Thyroid gland (tissue), 4 donors: ENCODE measurements around the gene NOSIP. TPM values are rescaled to one million over a fixed set of nuclear protein-coding genes. Genes with fewer than 3 reads are reported as not detected.

Experiments used
- DNase-seq, 2 donors: peaks; one replicate each; pipeline ENCODE4 v3.0.0-alpha.2; 2019
- H3K27ac ChIP-seq, 3 donors: fragments of 200-600 bp; sonication (generic); 1 replicate in 2 of 3; 2 replicates in 1 of 3; pipeline ENCODE4 v1.5.1; 2016 to 2019; ENCODE audit warnings: mild to moderate bottlenecking in 1 of 3, moderate library complexity in 1 of 3
- H3K27me3 ChIP-seq: fragments of 200-600 bp; sonication (generic); one replicate; pipeline ENCODE4 v1.5.1; 2019
- H3K36me3 ChIP-seq, 2 donors: fragments of 200-600 bp; sonication (generic); one replicate each; pipeline ENCODE4 v1.5.1; 2016 to 2019
- H3K4me1 ChIP-seq, 2 donors: fragments of 200-600 bp; sonication (generic); one replicate each; pipeline ENCODE4 v1.5.1; 2017 to 2019
- H3K4me3 ChIP-seq, 3 donors: fragments of 200-600 bp; sonication (generic); replicated peaks in 1 of 3; 1 replicate in 2 of 3; 2 replicates in 1 of 3; pipeline ENCODE4 v1.5.1; 2016; ENCODE audit warnings: mild to moderate bottlenecking in 1 of 3
- H3K9me3 ChIP-seq: fragments of 200-600 bp; sonication (generic); one replicate; pipeline ENCODE4 v1.5.1; 2017
- POLR2A ChIP-seq, 2 donors: fragments of 450-650 bp; IDR thresholded peaks; one replicate each; pipeline ENCODE4 v1.6.1; 2017; ENCODE audit warnings: antibody characterized with exemption in 2 of 2, mild to moderate bottlenecking in 2 of 2, moderate library complexity in 1 of 2
- WGBS, 2 donors: methylation state at CpG; one replicate each; pipeline ENCODE4 v1.1.5; 2017; 5-methylcytosine and 5-hydroxymethylcytosine counted together
- intact Hi-C: fragments of 100-400 bp; cut with DNase I; formaldehyde crosslinking; loops from one replicate; pipeline ENCODE4 v1.15.1; 2023
- total RNA-seq, 4 donors: library from RNA; depleted of rRNA; stranded (reverse); fragments of >200 nt; gene quantifications; one replicate each; pipeline ENCODE4 v1.2.3, GENCODE V29; 2016
- TF ChIP-seq, protein P1 (sequence below), 6 experiments: fragments of 200-600 bp in 3 of 6; fragments of 450-650 bp in 3 of 6; sonication (generic) in 3 of 6; IDR thresholded peaks; one replicate each; pipeline ENCODE4 v1.5.1; 2016 to 2019; ENCODE audit warnings: antibody characterized with exemption in 6 of 6, mild to moderate bottlenecking in 2 of 6, inconsistent platforms in 1 of 6, moderate library complexity in 1 of 6

Gene NOSIP
- total RNA-seq, 4 donors from 2014 or later, result 46.1 to 94.6 (median 64.7) TPM

DNA sequence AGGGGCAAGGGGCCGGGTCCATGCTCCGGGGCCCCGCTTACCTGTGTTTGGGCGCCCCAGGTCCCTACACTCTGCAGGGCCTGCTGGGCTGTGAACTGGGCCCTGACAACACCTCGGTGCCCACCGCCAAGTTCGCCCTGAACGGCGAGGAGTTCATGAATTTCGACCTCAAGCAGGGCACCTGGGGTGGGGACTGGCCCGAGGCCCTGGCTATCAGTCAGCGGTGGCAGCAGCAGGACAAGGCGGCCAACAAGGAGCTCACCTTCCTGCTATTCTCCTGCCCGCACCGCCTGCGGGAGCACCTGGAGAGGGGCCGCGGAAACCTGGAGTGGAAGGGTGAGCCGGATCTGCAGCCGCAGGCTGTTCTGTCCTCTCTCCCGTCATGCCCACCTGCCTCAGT is 66.2 kb downstream of the NOSIP start:
- WGBS, 2 donors, result 62 to 64% methylated on average over 11 to 19 of the region's 21 CpGs
- peak overlapping the region in 1 of 3 donors; percentile 78 for H3K4me3 ChIP-seq

DNA sequence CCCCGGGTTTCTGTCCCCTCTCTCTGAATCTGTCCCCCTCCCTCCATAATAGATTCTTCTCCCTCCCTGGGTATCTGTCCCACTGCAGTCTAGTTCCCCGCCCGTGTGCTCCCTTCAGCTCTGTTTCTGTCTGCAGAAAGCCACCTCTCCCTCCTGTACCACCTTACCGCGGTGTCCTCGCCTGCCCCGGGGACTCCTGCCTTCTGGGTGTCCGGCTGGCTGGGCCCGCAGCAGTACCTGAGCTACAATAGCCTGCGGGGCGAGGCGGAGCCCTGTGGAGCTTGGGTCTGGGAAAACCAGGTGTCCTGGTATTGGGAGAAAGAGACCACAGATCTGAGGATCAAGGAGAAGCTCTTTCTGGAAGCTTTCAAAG is 66.6 kb downstream of the NOSIP start:
- H3K27me3 ChIP-seq, result no peaks in the 10 kb centered on the region
- intact Hi-C loops, result no loop called here
- H3K9me3 ChIP-seq, result no peaks in the 10 kb centered on the region
- TF ChIP-seq, protein P1, sequence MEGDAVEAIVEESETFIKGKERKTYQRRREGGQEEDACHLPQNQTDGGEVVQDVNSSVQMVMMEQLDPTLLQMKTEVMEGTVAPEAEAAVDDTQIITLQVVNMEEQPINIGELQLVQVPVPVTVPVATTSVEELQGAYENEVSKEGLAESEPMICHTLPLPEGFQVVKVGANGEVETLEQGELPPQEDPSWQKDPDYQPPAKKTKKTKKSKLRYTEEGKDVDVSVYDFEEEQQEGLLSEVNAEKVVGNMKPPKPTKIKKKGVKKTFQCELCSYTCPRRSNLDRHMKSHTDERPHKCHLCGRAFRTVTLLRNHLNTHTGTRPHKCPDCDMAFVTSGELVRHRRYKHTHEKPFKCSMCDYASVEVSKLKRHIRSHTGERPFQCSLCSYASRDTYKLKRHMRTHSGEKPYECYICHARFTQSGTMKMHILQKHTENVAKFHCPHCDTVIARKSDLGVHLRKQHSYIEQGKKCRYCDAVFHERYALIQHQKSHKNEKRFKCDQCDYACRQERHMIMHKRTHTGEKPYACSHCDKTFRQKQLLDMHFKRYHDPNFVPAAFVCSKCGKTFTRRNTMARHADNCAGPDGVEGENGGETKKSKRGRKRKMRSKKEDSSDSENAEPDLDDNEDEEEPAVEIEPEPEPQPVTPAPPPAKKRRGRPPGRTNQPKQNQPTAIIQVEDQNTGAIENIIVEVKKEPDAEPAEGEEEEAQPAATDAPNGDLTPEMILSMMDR (IDR thresholded peaks at IDR 0.05), result no peak
- no peak for TF ChIP-seq POLR2A (IDR thresholded peaks at IDR 0.05)
- H3K27ac ChIP-seq, result peak overlapping the region in 2 of 3 donors; percentile 82
- H3K4me1 ChIP-seq, result peaks cover 6 to 12% of the 10 kb centered on the region in 2 donors
- peak overlapping the region in 1 of 3 donors; percentile 78 for H3K4me3 ChIP-seq
- no peak for DNase-seq
- no peaks in the 10 kb centered on the region for H3K36me3 ChIP-seq
- 23 to 37% methylated on average over 10 of the region's 12 CpGs for WGBS, 2 donors

More for the DNA sequence above, 66.2 kb downstream of the NOSIP start:
- Histone ChIP-seq H3K27ac (no peak overlapping the region), H3K9me3 (no peaks in the 10 kb centered on the region), H3K36me3 (no peaks in the 10 kb centered on the region), H3K27me3 (no peaks in the 10 kb centered on the region), H3K4me1 (peaks cover 6 to 12% of the 10 kb centered on the region in 2 donors)
- intact Hi-C loops, result no loop called here
- no peak for TF ChIP-seq POLR2A (IDR thresholded peaks at IDR 0.05)
- TF ChIP-seq, protein P1 (IDR thresholded peaks at IDR 0.05), result no peak
- DNase-seq, result no peak

DNA sequence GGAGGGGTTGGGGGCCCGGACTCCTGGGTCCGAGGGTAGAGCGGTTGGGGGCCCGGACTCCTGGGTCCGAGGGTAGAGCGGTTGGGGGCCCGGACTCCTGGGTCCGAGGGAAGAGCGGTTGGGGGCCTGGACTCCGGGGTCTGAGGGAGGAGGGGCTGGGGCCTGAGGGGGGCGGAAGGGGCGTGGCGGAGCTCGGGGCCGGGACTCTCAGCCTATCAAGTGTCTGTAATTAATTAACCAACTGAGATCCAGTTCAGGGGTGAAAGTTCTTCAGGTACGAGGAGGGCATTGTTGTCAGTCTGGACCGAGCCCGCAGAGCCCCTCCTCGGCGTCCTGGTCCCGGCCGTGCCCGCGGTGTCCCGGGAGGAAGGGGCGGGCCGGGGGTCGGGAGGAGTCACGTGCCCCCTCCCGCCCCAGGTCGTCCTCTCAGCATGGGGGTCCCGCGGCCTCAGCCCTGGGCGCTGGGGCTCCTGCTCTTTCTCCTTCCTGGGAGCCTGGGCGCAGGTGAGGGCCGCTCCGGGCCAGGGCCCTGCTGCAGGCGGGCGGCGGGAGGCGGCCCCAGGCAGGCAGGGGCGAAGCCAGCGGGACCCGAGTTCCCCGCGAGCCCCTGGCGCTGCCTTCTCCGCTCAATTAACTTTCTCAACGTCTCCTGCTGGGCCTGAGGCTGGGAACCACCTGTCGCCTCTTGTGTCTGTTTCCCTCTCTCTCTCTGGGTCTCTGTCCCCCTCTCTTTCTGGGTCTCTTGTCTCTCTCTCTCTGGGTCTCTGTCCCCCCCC is 67.2 kb downstream of the NOSIP start:
- Histone ChIP-seq H3K36me3 (no peaks in the 10 kb centered on the region), H3K4me1 (peaks cover 6 to 12% of the 10 kb centered on the region in 2 donors), H3K27ac (peak overlapping the region; percentile 67 to 82 (median 82)), H3K9me3 (no peaks in the 10 kb centered on the region), H3K4me3 (peak overlapping the region; percentile 12 to 89 (median 78)), H3K27me3 (no peaks in the 10 kb centered on the region)
- TF ChIP-seq POLR2A (IDR thresholded peaks at IDR 0.05), result no peak
- TF ChIP-seq, protein P1 (IDR thresholded peaks at IDR 0.05), result no peak
- intact Hi-C loops, result no loop called here
- peak; percentile 42 to 58 for DNase-seq
- WGBS, 2 donors, result 0 to 3% methylated on average over 24 to 31 of the region's 50 CpGs

DNA sequence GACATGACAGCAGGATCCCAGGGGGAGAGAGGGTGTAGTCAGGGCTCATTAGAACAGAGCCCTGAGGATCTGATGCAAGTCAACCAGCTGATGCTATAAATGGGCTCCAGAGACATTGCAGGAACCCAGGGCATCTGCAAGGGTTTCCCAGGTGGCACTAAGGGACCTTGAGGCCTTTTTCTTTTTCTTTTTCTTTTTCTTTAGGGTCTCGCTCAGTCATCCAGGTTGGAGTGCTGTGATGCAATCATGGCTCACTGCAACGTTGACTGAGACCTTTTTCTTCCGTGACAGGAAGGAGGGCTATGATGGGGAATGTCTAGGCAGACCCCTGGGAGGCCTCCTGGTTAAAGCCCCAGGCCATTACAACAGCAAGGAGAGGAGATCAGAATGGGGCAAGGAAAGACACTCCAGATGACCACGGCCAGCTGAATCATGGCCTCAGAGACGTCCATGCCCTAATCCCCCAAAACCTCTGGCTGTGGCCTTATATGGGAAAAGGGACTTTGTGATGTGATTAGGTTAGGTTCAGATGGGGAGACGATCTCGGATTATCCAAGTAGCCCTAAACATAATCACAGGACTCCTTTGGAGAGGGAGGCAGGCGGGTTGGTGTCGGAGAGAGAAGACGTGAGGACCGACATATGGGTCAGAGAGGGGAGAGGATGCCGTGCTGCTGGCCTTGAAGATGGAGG is 72.4 kb downstream of the NOSIP start:
- TF ChIP-seq, protein P1 (IDR thresholded peaks at IDR 0.05), result no peak
- TF ChIP-seq POLR2A (IDR thresholded peaks at IDR 0.05), result no peak
- Histone ChIP-seq H3K9me3 (no peaks in the 10 kb centered on the region), H3K4me1 (peaks cover 4% of the 10 kb centered on the region in 2 donors), H3K4me3 (no peak overlapping the region), H3K27ac (no peak overlapping the region), H3K27me3 (no peaks in the 10 kb centered on the region), H3K36me3 (no peaks in the 10 kb centered on the region)
- 78 to 82% methylated on average over 12 of the region's 12 CpGs for WGBS, 2 donors
- no peak for DNase-seq
- intact Hi-C loops, result no loop called here
